HG03457 (cell line): ENCODE measurements around the gene UBE3B.

Source experiments
- ATAC-seq: cut with Tn5 transposase; IDR thresholded peaks from one replicate; pipeline ENCODE4 v1.9.1; 2021; ENCODE audit warnings: moderate number of reproducible peaks; ENCODE audit not compliant: unreplicated experiment

The UBE3B gene

GRCh38 chr12:109448707-109449390, 28.6 kb upstream of the UBE3B start:
- ATAC-seq, result no peak

DNA sequence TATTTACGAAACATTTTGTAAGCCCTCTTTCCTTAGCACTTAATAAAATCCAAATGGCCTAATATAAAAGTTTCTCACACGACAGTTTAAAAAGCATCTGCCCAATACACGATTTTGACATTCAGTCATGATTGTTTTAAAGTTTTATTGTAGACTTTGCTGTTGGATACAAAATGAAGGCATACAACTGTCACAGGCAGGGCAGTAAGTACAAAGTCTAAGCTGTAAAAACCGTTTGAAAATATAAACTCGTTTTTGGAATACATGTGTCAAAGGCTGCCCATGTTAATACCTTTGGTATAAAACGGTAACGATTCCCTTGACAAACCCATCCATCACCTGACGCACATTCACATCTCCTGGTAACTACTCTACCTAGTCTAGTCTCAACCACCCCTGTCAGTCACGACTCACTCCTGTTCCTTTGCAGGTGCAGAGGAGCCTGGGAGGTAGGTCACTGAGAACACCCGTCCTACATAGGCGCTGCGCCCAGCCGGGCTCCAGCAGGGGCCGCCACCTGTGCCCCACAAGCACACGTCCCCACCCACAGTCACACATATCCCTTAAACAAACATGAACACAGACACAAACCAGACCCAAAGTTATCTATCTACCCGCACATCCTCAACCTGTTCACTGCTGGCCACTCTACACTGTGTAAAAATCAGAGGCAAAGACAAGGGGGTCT, 27.4 kb upstream of the UBE3B start:
- no peak for ATAC-seq

GRCh38 chr12:109450980-109451379, 26.5 kb upstream of the UBE3B start:
- ATAC-seq, result no peak

GRCh38 chr12:109451400-109451799, 26.0 kb upstream of the UBE3B start:
- no peak for ATAC-seq

DNA sequence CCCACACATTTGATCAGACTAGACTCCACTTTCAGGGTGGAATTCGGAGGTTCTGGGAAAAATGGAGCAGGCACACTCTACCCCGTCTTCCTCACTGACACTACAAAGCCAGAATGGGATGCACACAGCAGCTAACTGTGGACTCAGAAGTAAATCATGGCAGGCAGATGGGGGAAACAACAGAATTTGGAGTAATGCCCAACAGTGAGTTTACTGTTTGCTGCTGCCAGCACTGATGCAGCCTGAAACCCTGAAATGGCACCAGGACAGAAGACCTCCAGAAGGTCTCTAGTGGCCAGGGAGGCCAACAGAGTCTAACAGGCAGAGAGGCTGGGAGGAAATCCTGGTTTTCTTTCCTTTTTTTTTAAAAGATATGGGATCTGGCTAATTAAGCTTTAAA, 24.9 kb upstream of the UBE3B start:
- ATAC-seq, result no peak

- ATAC-seq, result no peak
These were observed 21.7 kb upstream of the UBE3B start for GRCh38 chr12:109455706-109456105.

GRCh38 chr12:109458086-109458485, 19.3 kb upstream of the UBE3B start:
- ATAC-seq, result no peak

- ATAC-seq, result no peak
These were observed 18.6 kb upstream of the UBE3B start for GRCh38 chr12:109458771-109459208.

DNA sequence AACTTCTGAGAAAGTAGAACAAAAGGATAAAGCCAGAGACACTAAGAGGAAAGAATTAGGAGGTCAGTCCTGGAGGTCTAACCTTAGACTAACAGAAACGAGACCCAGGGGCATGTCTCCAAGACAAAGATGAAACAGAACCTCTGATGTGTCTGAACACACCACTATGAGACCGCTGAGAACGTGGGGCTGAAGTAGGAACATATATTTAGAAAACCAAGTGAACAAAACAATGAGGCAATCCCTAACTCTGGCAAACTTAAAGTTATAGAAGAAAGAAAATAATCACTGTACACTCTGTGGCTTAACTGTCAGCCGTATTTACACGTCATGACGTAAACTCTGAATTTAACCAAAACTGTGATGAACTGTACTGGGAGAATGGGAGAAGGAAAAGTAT, 18.2 kb upstream of the UBE3B start:
- no peak for ATAC-seq

DNA sequence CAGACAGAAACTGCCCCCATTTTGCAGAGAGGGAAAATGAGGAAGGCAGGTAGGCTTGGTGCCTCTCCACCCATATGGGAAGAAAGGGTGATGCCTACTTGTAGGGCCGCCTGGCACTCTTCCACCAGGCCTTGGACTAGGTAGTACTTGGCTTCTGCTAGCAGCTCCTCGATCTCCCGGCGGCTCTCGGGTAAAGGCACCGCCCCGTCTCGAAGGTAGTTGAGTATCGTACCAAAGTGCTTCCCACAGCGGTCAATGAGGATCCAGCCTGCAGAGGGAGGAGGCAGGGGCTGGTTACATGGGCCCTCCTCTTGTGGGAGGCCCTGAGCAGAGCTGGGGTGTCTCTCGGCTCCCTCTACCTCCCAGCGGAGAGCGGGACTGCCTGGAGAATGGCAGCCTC, 16.9 kb upstream of the UBE3B start:
- ATAC-seq, result no peak

GRCh38 chr12:109461049-109461845, 16.2 kb upstream of the UBE3B start:
- ATAC-seq, result no peak

- no peak for ATAC-seq
These were observed 15.3 kb upstream of the UBE3B start for GRCh38 chr12:109461846-109462756.

DNA sequence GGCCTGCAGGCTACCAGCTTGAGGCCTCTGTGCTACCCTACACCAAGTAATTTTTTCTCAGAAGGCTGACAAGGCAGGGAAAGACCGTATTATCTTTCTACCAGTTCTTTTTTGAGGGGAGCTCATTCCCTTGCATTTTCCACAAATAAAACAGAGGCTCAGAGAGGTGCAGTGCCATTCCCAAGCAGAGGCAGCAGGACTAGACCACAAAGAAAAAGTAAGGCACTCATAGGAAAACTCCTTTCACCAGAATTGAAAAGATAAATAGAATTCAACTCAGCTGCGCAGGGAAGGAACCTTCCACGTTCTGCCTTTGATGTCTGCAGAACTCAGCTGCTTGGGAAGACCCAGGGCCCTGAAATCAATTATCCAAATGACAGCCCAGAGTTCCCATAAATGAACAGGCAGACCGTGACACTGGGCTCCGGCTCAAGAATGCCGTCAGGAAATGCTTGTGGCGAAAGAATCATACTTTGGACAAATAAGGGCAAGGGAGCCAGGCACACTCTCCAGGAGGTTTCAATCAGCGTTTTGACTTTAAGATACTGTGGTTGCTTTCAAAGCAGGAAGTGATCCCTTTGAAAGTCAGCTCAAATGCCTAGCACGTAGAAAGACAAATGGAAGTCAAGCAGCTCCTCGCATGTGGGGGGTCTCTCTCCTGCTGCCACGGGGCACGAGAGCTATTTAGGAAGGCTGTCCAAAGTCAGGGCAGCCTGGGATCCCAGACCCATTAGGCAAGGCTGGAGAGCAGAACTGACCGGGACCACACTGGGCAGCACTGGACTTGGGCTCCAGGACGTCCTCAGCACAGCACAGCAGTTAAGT, 14.4 kb upstream of the UBE3B start:
- ATAC-seq, result no peak

- no peak for ATAC-seq
These were observed 13.7 kb upstream of the UBE3B start for GRCh38 chr12:109463756-109464155.

DNA sequence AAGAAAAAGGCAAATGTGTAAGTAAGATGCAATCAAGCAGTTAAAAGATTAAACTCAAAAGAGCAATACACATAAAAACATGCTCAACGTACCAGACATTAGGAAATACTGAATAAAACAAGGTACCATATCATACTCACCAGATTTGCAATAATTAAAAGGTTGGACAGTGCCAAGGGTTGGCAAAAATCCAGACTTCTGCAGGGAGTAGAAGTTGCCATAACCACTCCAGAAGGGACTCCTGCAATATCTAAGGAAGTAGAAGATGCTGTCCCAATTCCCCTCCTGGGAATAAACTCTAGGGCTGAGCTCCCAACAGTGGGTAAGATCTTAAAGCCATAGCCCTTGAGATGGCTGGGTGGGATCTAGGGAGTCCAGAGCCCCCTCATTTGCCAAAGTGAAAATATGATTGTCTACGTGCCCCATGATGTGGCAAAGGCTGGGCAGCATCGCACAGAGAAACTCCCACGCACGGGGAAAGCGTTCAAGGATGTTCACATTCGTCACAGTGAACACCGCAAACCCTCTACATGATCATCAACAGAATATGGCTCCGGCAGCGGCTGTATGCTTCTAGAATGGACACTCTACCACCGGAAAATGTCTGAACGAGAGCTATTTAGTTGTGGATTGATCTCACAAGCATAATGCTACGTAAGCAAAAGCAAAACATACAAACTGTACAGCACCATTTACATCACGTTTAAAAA, 12.6 kb upstream of the UBE3B start:
- ATAC-seq, result no peak

- no peak for ATAC-seq
These were observed 11.1 kb upstream of the UBE3B start for GRCh38 chr12:109466305-109466704.

- no peak for ATAC-seq
These were observed 10.6 kb upstream of the UBE3B start for GRCh38 chr12:109466821-109467220.

- ATAC-seq, result no peak
These were observed 9.3 kb upstream of the UBE3B start for GRCh38 chr12:109467978-109468676.

GRCh38 chr12:109469517-109469916, 7.9 kb upstream of the UBE3B start:
- ATAC-seq, result no peak
